ENCODE results near the gene ART1. TPM values are rescaled to one million over a fixed set of nuclear protein-coding genes. Genes with fewer than 3 reads are reported as not detected.

ART1 gene
- total and polyA plus RNA-seq, 3 donors from 2014 or later: 0.79 TPM; not detected in 1

DNA sequence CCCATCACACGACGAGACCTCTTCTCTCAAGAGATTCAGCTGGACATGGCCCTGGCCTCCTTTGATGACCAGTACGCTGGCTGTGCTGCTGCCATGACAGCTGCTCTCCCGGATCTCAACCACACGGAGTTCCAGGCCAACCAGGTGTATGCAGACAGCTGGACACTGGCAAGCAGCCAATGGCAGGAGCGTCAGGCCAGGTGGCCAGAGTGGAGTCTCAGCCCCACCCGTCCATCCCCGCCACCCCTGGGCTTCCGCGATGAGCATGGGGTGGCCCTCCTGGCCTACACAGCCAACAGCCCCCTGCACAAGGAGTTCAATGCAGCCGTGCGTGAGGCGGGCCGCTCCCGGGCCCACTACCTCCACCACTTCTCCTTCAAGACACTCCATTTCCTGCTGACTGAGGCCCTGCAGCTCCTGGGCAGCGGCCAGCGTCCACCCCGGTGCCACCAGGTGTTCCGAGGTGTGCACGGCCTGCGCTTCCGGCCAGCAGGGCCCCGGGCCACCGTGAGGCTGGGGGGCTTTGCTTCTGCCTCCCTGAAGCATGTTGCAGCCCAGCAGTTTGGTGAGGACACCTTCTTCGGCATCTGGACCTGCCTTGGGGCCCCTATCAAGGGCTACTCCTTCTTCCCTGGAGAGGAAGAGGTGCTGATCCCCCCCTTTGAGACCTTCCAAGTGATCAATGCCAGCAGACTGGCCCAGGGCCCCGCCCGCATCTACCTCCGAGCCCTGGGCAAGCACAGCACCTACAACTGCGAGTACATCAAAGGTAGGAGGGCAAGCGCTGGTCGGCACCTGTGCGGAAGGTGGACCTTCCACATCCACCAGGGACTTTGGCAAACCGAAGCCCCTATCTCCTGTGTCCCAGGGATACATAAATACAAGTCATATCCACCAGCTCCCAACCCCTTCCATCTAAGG is 14.9 kb downstream of the ART1 start:
- intact Hi-C loops (cut with DNase I; ENCODE audit: low total_unique reads): no loop called here

DNA sequence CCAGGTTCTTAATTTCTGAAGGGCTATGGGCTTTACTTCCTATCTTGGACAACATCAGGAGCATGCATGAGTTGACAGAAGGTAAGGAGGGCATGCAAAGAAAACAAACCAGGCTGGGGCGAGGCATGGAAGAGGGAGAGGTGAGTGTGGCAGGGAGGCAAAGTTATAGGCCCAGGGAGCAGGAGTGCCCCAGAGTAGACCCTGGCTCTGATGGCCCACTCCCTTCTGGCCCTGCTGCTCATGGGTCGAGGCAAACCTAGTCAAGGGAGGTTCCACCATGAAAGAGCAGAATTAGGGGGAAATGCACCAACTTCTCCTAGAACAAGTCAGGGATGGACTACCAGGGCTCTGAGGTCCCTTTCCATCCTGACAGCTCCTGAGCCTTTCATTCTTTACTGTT is 16.0 kb downstream of the ART1 start:
- intact Hi-C loops (cut with DNase I; ENCODE audit: low total_unique reads): no loop called here
- TF ChIP-seq, protein P1, sequence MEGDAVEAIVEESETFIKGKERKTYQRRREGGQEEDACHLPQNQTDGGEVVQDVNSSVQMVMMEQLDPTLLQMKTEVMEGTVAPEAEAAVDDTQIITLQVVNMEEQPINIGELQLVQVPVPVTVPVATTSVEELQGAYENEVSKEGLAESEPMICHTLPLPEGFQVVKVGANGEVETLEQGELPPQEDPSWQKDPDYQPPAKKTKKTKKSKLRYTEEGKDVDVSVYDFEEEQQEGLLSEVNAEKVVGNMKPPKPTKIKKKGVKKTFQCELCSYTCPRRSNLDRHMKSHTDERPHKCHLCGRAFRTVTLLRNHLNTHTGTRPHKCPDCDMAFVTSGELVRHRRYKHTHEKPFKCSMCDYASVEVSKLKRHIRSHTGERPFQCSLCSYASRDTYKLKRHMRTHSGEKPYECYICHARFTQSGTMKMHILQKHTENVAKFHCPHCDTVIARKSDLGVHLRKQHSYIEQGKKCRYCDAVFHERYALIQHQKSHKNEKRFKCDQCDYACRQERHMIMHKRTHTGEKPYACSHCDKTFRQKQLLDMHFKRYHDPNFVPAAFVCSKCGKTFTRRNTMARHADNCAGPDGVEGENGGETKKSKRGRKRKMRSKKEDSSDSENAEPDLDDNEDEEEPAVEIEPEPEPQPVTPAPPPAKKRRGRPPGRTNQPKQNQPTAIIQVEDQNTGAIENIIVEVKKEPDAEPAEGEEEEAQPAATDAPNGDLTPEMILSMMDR (IDR thresholded peaks at IDR 0.05): no peak
- no peak for TF ChIP-seq POLR2A (IDR thresholded peaks at IDR 0.05)
- no peaks in the 10 kb centered on the region for H3K27me3 ChIP-seq
- H3K9me3 ChIP-seq: no peaks in the 10 kb centered on the region
- no peak overlapping the region for H3K27ac ChIP-seq
- no peak for DNase-seq
- no peaks in the 10 kb centered on the region for H3K4me1 ChIP-seq
- H3K36me3 ChIP-seq (ENCODE audit: low read depth, missing control alignments): no peaks in the 10 kb centered on the region
- H3K4me3 ChIP-seq: no peak overlapping the region
- 96 to 100% methylated on average over 2 of the region's 2 CpGs for WGBS, 2 donors

More for the DNA sequence above, 14.9 kb downstream of the ART1 start:
- H3K4me3 ChIP-seq: no peak overlapping the region
- no peaks in the 10 kb centered on the region for H3K27me3 ChIP-seq
- no peaks in the 10 kb centered on the region for H3K9me3 ChIP-seq
- WGBS, 2 donors: 95 to 96% methylated on average over 24 to 33 of the region's 33 CpGs
- H3K4me1 ChIP-seq: no peaks in the 10 kb centered on the region
- no peak overlapping the region for H3K27ac ChIP-seq
- no peak for TF ChIP-seq POLR2A (IDR thresholded peaks at IDR 0.05)
- TF ChIP-seq, protein P1 (IDR thresholded peaks at IDR 0.05): no peak
- no peak for DNase-seq
- no peaks in the 10 kb centered on the region for H3K36me3 ChIP-seq (ENCODE audit: low read depth, missing control alignments)

DNA sequence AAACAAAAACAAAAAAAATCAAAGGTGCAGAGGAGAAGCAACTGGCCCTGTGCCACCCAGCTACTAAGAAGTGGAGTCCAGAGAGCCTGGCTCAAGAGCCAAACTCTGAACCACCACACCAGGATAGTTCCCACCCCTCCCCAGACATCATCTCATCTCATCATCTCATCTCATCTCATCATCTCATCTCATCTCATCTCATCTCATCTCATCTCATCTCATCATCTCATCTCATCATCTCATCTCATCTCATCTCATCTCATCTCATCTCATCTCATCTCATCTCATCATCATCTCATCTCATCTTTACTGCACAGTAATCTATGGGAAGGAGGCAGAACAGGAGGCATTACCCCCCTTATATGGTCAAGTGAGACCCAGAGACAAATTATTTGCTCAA is 17.9 kb downstream of the ART1 start:
- DNase-seq: no peak
- Histone ChIP-seq H3K4me3 (no peak overlapping the region), H3K4me1 (no peaks in the 10 kb centered on the region), H3K27me3 (no peaks in the 10 kb centered on the region), H3K27ac (no peak overlapping the region), H3K9me3 (no peaks in the 10 kb centered on the region), H3K36me3 (ENCODE audit: low read depth, missing control alignments) (no peaks in the 10 kb centered on the region)
- TF ChIP-seq, protein P1 (IDR thresholded peaks at IDR 0.05): no peak
- TF ChIP-seq POLR2A (IDR thresholded peaks at IDR 0.05): no peak
- intact Hi-C loops (cut with DNase I; ENCODE audit: low total_unique reads): no loop called here

DNA sequence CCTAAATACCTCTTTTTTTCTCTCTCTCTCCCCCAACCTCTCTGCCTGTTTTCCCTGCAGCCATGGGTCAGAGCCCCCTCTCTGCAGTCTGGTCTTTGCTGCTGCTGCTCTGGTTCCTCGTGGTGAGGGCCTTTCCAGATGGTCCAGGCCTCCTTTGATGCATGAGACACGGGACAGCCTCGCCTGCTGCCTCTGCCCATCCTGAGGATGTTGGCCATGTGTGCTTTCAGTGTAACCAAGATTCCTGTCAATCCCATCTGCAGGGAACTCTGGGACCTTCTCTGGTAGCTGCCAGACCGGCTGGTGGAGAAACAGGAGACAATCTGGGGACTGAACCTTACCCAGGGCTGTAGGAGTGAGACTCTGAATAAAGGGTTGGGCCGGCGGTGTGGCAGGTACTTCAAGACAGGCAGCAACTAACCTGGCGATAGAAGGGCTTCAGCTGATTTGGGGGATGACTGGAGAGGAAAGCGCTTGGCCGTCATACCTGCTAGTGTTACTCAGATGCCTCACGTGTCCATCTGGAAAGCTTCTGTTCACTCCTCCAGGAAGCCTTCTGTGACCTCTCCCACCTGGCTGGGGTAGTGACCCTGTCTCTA is 19.2 kb downstream of the ART1 start:
- Histone ChIP-seq H3K9me3 (no peaks in the 10 kb centered on the region), H3K27me3 (no peaks in the 10 kb centered on the region), H3K4me1 (no peaks in the 10 kb centered on the region), H3K4me3 (no peak overlapping the region), H3K36me3 (ENCODE audit: low read depth, missing control alignments) (no peaks in the 10 kb centered on the region), H3K27ac (no peak overlapping the region)
- no peak for TF ChIP-seq POLR2A (IDR thresholded peaks at IDR 0.05)
- TF ChIP-seq, protein P1 (IDR thresholded peaks at IDR 0.05): no peak
- no peak for DNase-seq
- intact Hi-C loops (cut with DNase I; ENCODE audit: low total_unique reads): no loop called here
- 90 to 92% methylated on average over 10 of the region's 10 CpGs for WGBS, 2 donors

All from testis (tissue), 3 donors.